Vagina (tissue), 2 donors: ENCODE measurements around the gene TCF7.

Experiments
- POLR2A ChIP-seq, 2 donors: fragments of 450-650 bp; IDR thresholded peaks; one replicate each; pipeline ENCODE4 v1.6.1; 2017; ENCODE audit warnings: antibody characterized with exemption in 2 of 2, mild to moderate bottlenecking in 2 of 2, moderate library complexity in 2 of 2
- POLR2AphosphoS5 ChIP-seq, 2 donors: sonication (generic); formaldehyde crosslinking; IDR thresholded peaks; one replicate each; pipeline ENCODE4 v1.9.0; 2017; ENCODE audit warnings: antibody characterized with exemption in 2 of 2, mild to moderate bottlenecking in 2 of 2, low read depth in 1 of 2; ENCODE audit not compliant: insufficient read depth in 1 of 2
- TF ChIP-seq, protein P1 (sequence below), 3 experiments: fragments of 450-650 bp in 2 of 3; fragments of 200-600 bp in 1 of 3; sonication (generic) in 1 of 3; IDR thresholded peaks; one replicate each; pipeline ENCODE4 v1.5.1; 2017 to 2019; ENCODE audit warnings: antibody characterized with exemption in 3 of 3, mild to moderate bottlenecking in 2 of 3, moderate library complexity in 2 of 3

DNA sequence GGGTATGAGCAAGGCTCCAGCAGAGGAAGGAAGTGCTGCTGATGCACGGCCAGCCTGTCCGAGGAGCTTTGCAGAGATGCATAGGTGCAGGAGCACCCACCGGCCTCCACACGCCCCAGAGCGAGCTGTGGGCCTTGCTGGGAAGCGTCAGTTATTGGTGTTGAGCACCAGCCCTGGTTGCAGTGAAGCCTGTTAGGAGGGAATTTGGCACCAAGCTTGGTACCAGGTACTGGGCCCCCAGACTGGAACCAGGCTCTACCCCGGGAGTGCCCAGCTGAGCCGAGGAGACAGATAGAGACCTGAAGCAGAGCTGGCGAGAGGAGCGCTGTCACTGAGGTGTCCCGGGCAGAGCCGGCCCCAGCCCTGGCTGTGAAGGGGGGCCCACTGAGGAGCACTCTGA, 5.2 kb downstream of the TCF7 start:
- TF ChIP-seq, protein P1, sequence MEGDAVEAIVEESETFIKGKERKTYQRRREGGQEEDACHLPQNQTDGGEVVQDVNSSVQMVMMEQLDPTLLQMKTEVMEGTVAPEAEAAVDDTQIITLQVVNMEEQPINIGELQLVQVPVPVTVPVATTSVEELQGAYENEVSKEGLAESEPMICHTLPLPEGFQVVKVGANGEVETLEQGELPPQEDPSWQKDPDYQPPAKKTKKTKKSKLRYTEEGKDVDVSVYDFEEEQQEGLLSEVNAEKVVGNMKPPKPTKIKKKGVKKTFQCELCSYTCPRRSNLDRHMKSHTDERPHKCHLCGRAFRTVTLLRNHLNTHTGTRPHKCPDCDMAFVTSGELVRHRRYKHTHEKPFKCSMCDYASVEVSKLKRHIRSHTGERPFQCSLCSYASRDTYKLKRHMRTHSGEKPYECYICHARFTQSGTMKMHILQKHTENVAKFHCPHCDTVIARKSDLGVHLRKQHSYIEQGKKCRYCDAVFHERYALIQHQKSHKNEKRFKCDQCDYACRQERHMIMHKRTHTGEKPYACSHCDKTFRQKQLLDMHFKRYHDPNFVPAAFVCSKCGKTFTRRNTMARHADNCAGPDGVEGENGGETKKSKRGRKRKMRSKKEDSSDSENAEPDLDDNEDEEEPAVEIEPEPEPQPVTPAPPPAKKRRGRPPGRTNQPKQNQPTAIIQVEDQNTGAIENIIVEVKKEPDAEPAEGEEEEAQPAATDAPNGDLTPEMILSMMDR (IDR thresholded peaks at IDR 0.05) = no peak
- TF ChIP-seq POLR2AphosphoS5 (IDR thresholded peaks at IDR 0.05; ENCODE audit: insufficient read depth in 1 of 2, low read depth in 1 of 2) = no peak
- TF ChIP-seq POLR2A (IDR thresholded peaks at IDR 0.05) = no peak
